PC-9 (cell line): Measurements from ENCODE around the gene FBXO30.

Source experiments
- EZH2 ChIP-seq: fragments of 200-600 bp; sonication (generic); IDR thresholded peaks from 2 replicates; pipeline ENCODE4 v1.8.0; 2017; ENCODE audit warnings: antibody characterized with exemption, low read depth
- TF ChIP-seq, protein P1 (sequence below): fragments of 200-600 bp; sonication (generic); conservative IDR thresholded peaks from 2 replicates; pipeline ENCODE4 v1.6.1; 2017; ENCODE audit warnings: mixed run types, antibody characterized with exemption, mild to moderate bottlenecking, moderate library complexity

DNA sequence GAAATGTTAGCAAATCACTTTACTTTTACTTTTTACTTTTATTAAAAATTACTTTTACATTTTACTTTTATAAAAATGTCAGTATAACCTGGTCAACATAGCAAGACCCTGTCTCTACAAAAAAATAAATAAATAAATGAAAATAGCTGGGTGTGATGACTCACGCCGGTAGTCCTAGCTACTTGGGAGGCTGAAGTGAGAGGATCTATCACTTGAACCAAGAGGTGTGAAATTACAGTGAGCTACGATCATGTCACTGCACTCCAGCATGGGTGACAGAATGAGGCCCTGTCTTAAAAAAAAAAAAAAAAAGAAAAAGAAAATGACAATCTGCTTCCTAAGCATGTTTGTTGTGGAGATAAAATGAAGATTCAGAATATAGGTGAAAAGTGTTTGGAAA lies 31.0 kb upstream of the FBXO30 start:
- TF ChIP-seq, protein P1, sequence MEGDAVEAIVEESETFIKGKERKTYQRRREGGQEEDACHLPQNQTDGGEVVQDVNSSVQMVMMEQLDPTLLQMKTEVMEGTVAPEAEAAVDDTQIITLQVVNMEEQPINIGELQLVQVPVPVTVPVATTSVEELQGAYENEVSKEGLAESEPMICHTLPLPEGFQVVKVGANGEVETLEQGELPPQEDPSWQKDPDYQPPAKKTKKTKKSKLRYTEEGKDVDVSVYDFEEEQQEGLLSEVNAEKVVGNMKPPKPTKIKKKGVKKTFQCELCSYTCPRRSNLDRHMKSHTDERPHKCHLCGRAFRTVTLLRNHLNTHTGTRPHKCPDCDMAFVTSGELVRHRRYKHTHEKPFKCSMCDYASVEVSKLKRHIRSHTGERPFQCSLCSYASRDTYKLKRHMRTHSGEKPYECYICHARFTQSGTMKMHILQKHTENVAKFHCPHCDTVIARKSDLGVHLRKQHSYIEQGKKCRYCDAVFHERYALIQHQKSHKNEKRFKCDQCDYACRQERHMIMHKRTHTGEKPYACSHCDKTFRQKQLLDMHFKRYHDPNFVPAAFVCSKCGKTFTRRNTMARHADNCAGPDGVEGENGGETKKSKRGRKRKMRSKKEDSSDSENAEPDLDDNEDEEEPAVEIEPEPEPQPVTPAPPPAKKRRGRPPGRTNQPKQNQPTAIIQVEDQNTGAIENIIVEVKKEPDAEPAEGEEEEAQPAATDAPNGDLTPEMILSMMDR = no peak
- TF ChIP-seq EZH2 = no peak
